Sigmoid colon (tissue), 7 donors: Measurements from ENCODE around the gene CNTNAP5. TPM values are rescaled to one million over a fixed set of nuclear protein-coding genes. Genes with fewer than 3 reads are reported as not detected.

Experiments
- DNase-seq: peaks from one replicate; pipeline ENCODE4 v3.0.0-alpha.2; 2019
- H3K27ac ChIP-seq, 4 donors: fragments of 200-600 bp; sonication (generic); one replicate each; pipeline ENCODE4 v1.5.1; 2016 to 2019; ENCODE audit warnings: mild to moderate bottlenecking in 1 of 4
- H3K27me3 ChIP-seq, 3 donors: fragments of 200-600 bp; sonication (generic); one replicate each; pipeline ENCODE4 v1.5.1; 2019; ENCODE audit warnings: mild to moderate bottlenecking in 1 of 3
- H3K36me3 ChIP-seq, 4 donors: fragments of 200-600 bp; sonication (generic); one replicate each; pipeline ENCODE4 v1.5.1; 2016 to 2019
- H3K4me1 ChIP-seq, 4 donors: fragments of 200-600 bp; sonication (generic); one replicate each; pipeline ENCODE4 v1.5.1; 2017 to 2019
- H3K4me3 ChIP-seq, 4 donors: fragments of 200-600 bp; sonication (generic); one replicate each; pipeline ENCODE4 v1.5.1; 2017 to 2019; ENCODE audit warnings: mild to moderate bottlenecking in 2 of 4, moderate library complexity in 1 of 4
- H3K9me3 ChIP-seq, 4 donors: fragments of 200-600 bp in 3 of 4; sonication (generic) in 3 of 4; one replicate each; pipeline versions ENCODE4 v1.5.1 to v1.6.1; 2013 to 2019
- EP300 ChIP-seq, 4 donors: sonication (generic); formaldehyde crosslinking; IDR thresholded peaks; one replicate each; pipeline ENCODE4 v1.6.1; 2017; ENCODE audit warnings: antibody characterized with exemption in 4 of 4
- POLR2A ChIP-seq, 2 donors: fragments of 450-650 bp; IDR thresholded peaks; one replicate each; pipeline ENCODE4 v1.6.1; 2016; ENCODE audit warnings: antibody characterized with exemption in 2 of 2, mild to moderate bottlenecking in 2 of 2, moderate library complexity in 2 of 2
- POLR2AphosphoS5 ChIP-seq, 4 donors: sonication (generic); formaldehyde crosslinking; IDR thresholded peaks; one replicate each; pipeline ENCODE4 v1.6.1; 2017; ENCODE audit warnings: antibody characterized with exemption in 4 of 4
- WGBS, 2 donors: extraction: QIAGEN DNeasy Blood & Tissue Kit; methylation state at CpG; one replicate each; pipeline ENCODE4 v1.1.7; 2013; 5-methylcytosine and 5-hydroxymethylcytosine counted together
- intact Hi-C: fragments of 100-400 bp; cut with DNase I; formaldehyde crosslinking; loops from one replicate; pipeline ENCODE4 v1.15.1; 2023
- polyA plus RNA-seq, 3 donors: library from polyadenylated mRNA; stranded (reverse); fragments of 200-250 nt; gene quantifications; one replicate each; pipeline ENCODE4 v1.2.3, GENCODE V29; 2013
- total RNA-seq, 4 donors: library from RNA; depleted of rRNA; stranded (reverse); fragments of >200 nt; gene quantifications; one replicate each; pipeline ENCODE4 v1.1.0, GENCODE V29; 2016
- TF ChIP-seq, protein P1 (sequence below), 4 experiments: fragments of 450-650 bp in 3 of 4; fragments of 200-600 bp in 1 of 4; IDR thresholded peaks; one replicate each; pipeline ENCODE4 v1.5.1; 2016 to 2019; ENCODE audit warnings: antibody characterized with exemption in 4 of 4, mild to moderate bottlenecking in 3 of 4, moderate library complexity in 2 of 4
- donor health status: healthy with polysubstance abuse.
- donor health status: Bipolar disorder and iron deficiency.
- donor health status: healthy.

The CNTNAP5 gene
- total and polyA plus RNA-seq, 7 donors: 0.74 to 4.5 (median 1.5) TPM; not detected in 2

DNA sequence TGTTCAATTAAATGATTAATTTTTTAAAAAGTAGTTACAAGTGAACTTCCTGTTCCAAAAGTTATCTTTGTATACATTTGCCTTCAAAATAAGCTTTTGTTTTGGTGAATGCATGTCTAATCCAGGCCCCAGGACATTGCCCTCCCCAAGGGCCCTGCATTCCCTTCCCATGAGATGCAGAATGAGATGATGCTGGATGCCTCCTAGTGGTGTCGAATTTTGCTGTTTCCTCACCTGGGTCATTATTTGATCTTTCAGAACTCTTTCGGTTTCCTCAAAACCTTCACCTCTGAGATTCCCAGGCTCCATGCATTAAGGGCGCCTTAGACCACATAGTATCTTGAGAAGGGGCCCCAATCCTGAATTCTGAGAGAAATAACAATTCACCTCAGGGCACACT lies 728.8 kb downstream of the CNTNAP5 start:
- intact Hi-C loops: no loop called here
- Histone ChIP-seq H3K36me3 (no peaks in the 10 kb centered on the region), H3K9me3 (no peaks in the 10 kb centered on the region), H3K27ac (no peak overlapping the region), H3K27me3 (no peaks in the 10 kb centered on the region), H3K4me3 (no peak overlapping the region), H3K4me1 (peaks cover 0 to 7% (median 1%) of the 10 kb centered on the region in 4 donors)
- WGBS, 2 donors: 82 to 83% methylated on average over 3 of the region's 3 CpGs
- DNase-seq: no peak
- no peak for TF ChIP-seq POLR2AphosphoS5 (IDR thresholded peaks at IDR 0.05)
- TF ChIP-seq, protein P1, sequence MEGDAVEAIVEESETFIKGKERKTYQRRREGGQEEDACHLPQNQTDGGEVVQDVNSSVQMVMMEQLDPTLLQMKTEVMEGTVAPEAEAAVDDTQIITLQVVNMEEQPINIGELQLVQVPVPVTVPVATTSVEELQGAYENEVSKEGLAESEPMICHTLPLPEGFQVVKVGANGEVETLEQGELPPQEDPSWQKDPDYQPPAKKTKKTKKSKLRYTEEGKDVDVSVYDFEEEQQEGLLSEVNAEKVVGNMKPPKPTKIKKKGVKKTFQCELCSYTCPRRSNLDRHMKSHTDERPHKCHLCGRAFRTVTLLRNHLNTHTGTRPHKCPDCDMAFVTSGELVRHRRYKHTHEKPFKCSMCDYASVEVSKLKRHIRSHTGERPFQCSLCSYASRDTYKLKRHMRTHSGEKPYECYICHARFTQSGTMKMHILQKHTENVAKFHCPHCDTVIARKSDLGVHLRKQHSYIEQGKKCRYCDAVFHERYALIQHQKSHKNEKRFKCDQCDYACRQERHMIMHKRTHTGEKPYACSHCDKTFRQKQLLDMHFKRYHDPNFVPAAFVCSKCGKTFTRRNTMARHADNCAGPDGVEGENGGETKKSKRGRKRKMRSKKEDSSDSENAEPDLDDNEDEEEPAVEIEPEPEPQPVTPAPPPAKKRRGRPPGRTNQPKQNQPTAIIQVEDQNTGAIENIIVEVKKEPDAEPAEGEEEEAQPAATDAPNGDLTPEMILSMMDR (IDR thresholded peaks at IDR 0.05): no peak
- no peak for TF ChIP-seq EP300 (IDR thresholded peaks at IDR 0.05)
- no peak for TF ChIP-seq POLR2A (IDR thresholded peaks at IDR 0.05)

DNA sequence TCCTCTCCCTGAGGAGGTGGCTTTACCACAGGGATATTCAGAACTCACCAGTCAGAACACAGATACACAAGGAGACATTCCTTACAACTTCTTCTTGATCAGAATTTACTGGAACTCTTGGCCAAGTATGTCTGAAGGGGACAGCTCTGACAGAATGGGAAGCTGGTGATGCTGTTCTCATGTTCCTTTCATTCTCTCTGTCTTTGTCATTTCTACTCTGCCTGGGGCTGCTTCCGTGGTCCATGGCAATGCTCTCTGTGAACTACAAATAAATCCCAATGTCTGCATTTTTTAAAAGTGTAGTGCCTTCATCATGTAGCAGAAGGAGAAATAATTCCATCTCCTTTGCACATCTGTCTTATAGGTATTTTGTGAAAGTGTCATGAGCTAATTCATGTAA lies 730.3 kb downstream of the CNTNAP5 start:
- no peak for DNase-seq
- WGBS, 2 donors: 78 to 86% methylated on average over 1 of the region's 1 CpG
- intact Hi-C loops: no loop called here
- no peaks in the 10 kb centered on the region for H3K36me3 ChIP-seq
- H3K9me3 ChIP-seq: no peaks in the 10 kb centered on the region
- H3K4me1 ChIP-seq: peaks cover 0 to 7% (median 1%) of the 10 kb centered on the region in 4 donors
- H3K27me3 ChIP-seq: no peaks in the 10 kb centered on the region
- no peak overlapping the region for H3K4me3 ChIP-seq
- TF ChIP-seq, protein P1 (IDR thresholded peaks at IDR 0.05): no peak
- TF ChIP-seq POLR2AphosphoS5 (IDR thresholded peaks at IDR 0.05) (no peak), EP300 (IDR thresholded peaks at IDR 0.05) (no peak), POLR2A (IDR thresholded peaks at IDR 0.05) (no peak)
- H3K27ac ChIP-seq: no peak overlapping the region

DNA sequence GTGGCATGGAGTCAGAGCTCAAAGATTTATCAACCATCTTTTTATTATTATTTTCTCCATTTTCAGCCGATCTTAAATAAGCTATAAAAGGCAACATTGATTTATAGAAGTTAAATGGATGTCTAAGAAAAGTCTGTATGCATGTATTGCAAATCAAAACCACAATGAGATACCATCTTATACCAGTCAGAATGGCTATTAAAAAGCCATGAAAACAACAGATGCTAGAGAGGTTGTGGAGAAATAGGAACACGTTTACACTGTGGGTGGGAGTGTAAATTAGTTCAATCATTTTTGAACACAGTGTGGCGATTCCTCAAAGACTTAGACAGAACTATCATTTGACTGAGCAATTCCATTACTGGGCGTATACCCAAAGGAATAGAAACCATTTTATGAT lies 731.0 kb downstream of the CNTNAP5 start:
- intact Hi-C loops: no loop called here
- Histone ChIP-seq H3K27me3 (no peaks in the 10 kb centered on the region), H3K4me1 (peaks cover 0 to 7% (median 1%) of the 10 kb centered on the region in 4 donors), H3K9me3 (no peaks in the 10 kb centered on the region), H3K4me3 (no peak overlapping the region), H3K36me3 (no peaks in the 10 kb centered on the region), H3K27ac (no peak overlapping the region)
- TF ChIP-seq, protein P1 (IDR thresholded peaks at IDR 0.05): no peak
- TF ChIP-seq POLR2A (IDR thresholded peaks at IDR 0.05) (no peak), POLR2AphosphoS5 (IDR thresholded peaks at IDR 0.05) (no peak), EP300 (IDR thresholded peaks at IDR 0.05) (no peak)
- WGBS, 2 donors: 73 to 83% methylated on average over 4 of the region's 4 CpGs
- no peak for DNase-seq

DNA sequence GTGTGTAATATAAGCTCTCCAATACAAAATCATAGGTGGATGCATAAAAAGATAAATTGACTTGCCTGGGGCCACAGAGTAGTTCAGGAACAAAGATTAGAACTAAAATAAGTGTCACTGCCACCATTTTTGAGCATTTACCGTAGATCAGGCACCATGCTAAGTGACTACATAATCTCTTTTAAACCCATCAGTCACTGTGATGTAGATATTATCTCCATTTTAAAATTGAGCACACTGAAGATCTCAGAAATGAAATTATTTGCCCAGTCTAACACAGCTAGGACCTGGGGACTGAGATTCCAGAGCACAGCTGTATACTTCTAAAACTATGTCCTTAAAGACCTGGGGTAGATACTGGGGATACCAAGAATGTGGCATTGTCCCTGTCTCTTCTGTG lies 737.3 kb downstream of the CNTNAP5 start:
- intact Hi-C loops: no loop called here
- no peaks in the 10 kb centered on the region for H3K27me3 ChIP-seq
- H3K9me3 ChIP-seq: no peaks in the 10 kb centered on the region
- H3K4me1 ChIP-seq: peaks cover 0 to 7% (median 1%) of the 10 kb centered on the region in 4 donors
- no peak overlapping the region for H3K27ac ChIP-seq
- no peak overlapping the region for H3K4me3 ChIP-seq
- TF ChIP-seq, protein P1 (IDR thresholded peaks at IDR 0.05): no peak
- WGBS, 2 donors: 83 to 94% methylated on average over 1 of the region's 1 CpG
- no peaks in the 10 kb centered on the region for H3K36me3 ChIP-seq
- no peak for DNase-seq

DNA sequence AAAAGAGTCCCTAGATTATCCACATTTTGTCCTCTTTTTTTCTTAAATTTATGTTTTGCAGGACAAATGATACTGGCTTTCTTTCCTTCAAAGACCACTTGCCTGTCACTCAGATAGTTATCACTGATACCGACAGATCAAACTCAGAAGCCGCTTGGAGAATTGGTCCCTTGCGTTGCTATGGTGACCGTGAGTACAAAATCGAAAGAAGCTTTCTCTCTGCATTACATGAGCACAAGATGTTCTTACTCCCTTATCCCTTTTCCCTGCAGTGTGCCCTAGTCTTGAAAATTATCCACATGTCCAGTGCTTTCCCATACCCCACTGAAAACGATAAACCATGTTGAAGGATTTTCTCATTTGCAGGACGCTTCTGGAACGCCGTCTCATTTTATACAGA lies 738.5 kb downstream of the CNTNAP5 start:
- no peak for DNase-seq
- Histone ChIP-seq H3K9me3 (no peaks in the 10 kb centered on the region), H3K4me3 (no peak overlapping the region), H3K27me3 (no peaks in the 10 kb centered on the region), H3K27ac (no peak overlapping the region), H3K36me3 (no peaks in the 10 kb centered on the region), H3K4me1 (no peaks in the 10 kb centered on the region)
- intact Hi-C loops: no loop called here
- 91 to 93% methylated on average over 9 of the region's 9 CpGs for WGBS, 2 donors
- TF ChIP-seq POLR2A (IDR thresholded peaks at IDR 0.05) (no peak), POLR2AphosphoS5 (IDR thresholded peaks at IDR 0.05) (no peak), EP300 (IDR thresholded peaks at IDR 0.05) (no peak)
- TF ChIP-seq, protein P1 (IDR thresholded peaks at IDR 0.05): no peak
